Lower lobe of right lung (tissue), 2 donors: ENCODE data around the gene ZC2HC1C. TPM values are rescaled to one million over a fixed set of nuclear protein-coding genes. Genes with fewer than 3 reads are reported as not detected.
"Not testable (repeated sequence)": the region's sequence is repeated elsewhere in the genome, so short reads cannot be mapped to it uniquely, and the experiment has no call there.

Experiments used
- ATAC-seq, 2 donors: fragments of 200-7000 bp; cut with Tn5 transposase; one replicate each; pipeline ENCODE4 v1.9.1; 2020 to 2022; ENCODE audit warnings: mild to moderate bottlenecking in 2 of 2, moderate library complexity in 2 of 2
- DNase-seq: peaks from one replicate; pipeline ENCODE4 v3.0.0-alpha.2; 2020
- H3K27ac ChIP-seq: fragments of 200-600 bp; one replicate; pipeline ENCODE4 v1.8.0; 2022
- H3K27me3 ChIP-seq: fragments of 200-600 bp; one replicate; pipeline ENCODE4 v1.8.0; 2022; ENCODE audit warnings: low read depth
- H3K36me3 ChIP-seq: fragments of 200-600 bp; one replicate; pipeline ENCODE4 v1.8.0; 2022; ENCODE audit warnings: mild to moderate bottlenecking
- H3K4me1 ChIP-seq: fragments of 200-600 bp; one replicate; pipeline ENCODE4 v1.8.0; 2022
- H3K4me3 ChIP-seq: fragments of 200-600 bp; one replicate; pipeline ENCODE4 v1.8.0; 2022; ENCODE audit warnings: mild to moderate bottlenecking
- H3K9me3 ChIP-seq: fragments of 200-600 bp; one replicate; pipeline ENCODE4 v1.8.0; 2022
- CTCF ChIP-seq: fragments of 200-600 bp; IDR thresholded peaks from one replicate; pipeline ENCODE4 v1.8.0; 2022; ENCODE audit warnings: antibody characterized with exemption, mild to moderate bottlenecking
- intact Hi-C: fragments of 100-400 bp; cut with DNase I; formaldehyde crosslinking; loops from one replicate; pipeline ENCODE4 v1.11.0; 2022
- total RNA-seq: library from RNA; stranded (reverse); fragmentation: NEBNext Ultra II Directional; extraction: Animal tissue kit (Norgen Biotek cat#: 25700); gene quantifications from one replicate; pipeline ENCODE4 v1.2.1, GENCODE V29; 2021
- donor health status: DM: no; HTN: yes; CAD: no; lungs with severe emphysema.

Gene ZC2HC1C
- total RNA-seq, 1 donor from 2014 or later: 4.7 TPM

GRCh38 chr14:75064205-75064567, 5.3 kb upstream of the ZC2HC1C start:
- Histone ChIP-seq H3K4me1 (peaks cover 40% of the 10 kb centered on the region), H3K36me3 (no peaks in the 10 kb centered on the region), H3K27ac (peak overlapping the region; percentile 69), H3K4me3 (peak overlapping the region; percentile 67), H3K27me3 (no peaks in the 10 kb centered on the region), H3K9me3 (no peaks in the 10 kb centered on the region)
- no peak for TF ChIP-seq CTCF
- intact Hi-C loops: no loop called here
- ATAC-seq (peak in 1 of 2 donors; percentile 2), DNase-seq (no peak)

- Histone ChIP-seq H3K27me3 (no peaks in the 10 kb centered on the region), H3K36me3 (no peaks in the 10 kb centered on the region), H3K4me3 (no peak overlapping the region), H3K4me1 (peaks cover 53% of the 10 kb centered on the region), H3K9me3 (no peaks in the 10 kb centered on the region), H3K27ac (no peak overlapping the region)
- DNase-seq (no peak), ATAC-seq (no peak)
- TF ChIP-seq CTCF: no peak
- intact Hi-C loops: no loop called here
Measured at GRCh38 chr14:75066691-75067090, 2.8 kb upstream of the ZC2HC1C start.

GRCh38 chr14:75067212-75067611, 2.2 kb upstream of the ZC2HC1C start:
- Histone ChIP-seq H3K27me3 (no peaks in the 10 kb centered on the region), H3K9me3 (no peaks in the 10 kb centered on the region), H3K27ac (no peak overlapping the region), H3K36me3 (no peaks in the 10 kb centered on the region), H3K4me1 (peaks cover 53% of the 10 kb centered on the region), H3K4me3 (no peak overlapping the region)
- DNase-seq (no peak), ATAC-seq (no peak)
- intact Hi-C loops: no loop called here
- no peak for TF ChIP-seq CTCF

- peaks cover 50% of the 10 kb centered on the region for H3K4me1 ChIP-seq
- ATAC-seq, intact Hi-C loops, H3K36me3 ChIP-seq, DNase-seq, H3K27me3 ChIP-seq, H3K9me3 ChIP-seq: not testable (repeated sequence)
- peak overlapping the region; percentile 86 for H3K27ac ChIP-seq
- H3K4me3 ChIP-seq: peak overlapping the region; percentile 59
Measured at GRCh38 chr14:75067765-75068164, 1.7 kb upstream of the ZC2HC1C start.

GRCh38 chr14:75068294-75069120, 934 bp upstream of the ZC2HC1C start:
- intact Hi-C loops: no loop called here
- ATAC-seq (peak in 1 of 2 donors; percentile 20), DNase-seq (no peak)
- H3K9me3 ChIP-seq: no peaks in the 10 kb centered on the region
- peak overlapping the region; percentile 59 for H3K4me3 ChIP-seq
- no peaks in the 10 kb centered on the region for H3K27me3 ChIP-seq
- no peaks in the 10 kb centered on the region for H3K36me3 ChIP-seq
- TF ChIP-seq CTCF: no peak
- peaks cover 42% of the 10 kb centered on the region for H3K4me1 ChIP-seq
- H3K27ac ChIP-seq: peak overlapping the region; percentile 86

GRCh38 chr14:75069811-75070145, 337 bp downstream of the ZC2HC1C start:
- Histone ChIP-seq H3K9me3 (no peaks in the 10 kb centered on the region), H3K4me3 (peak overlapping the region; percentile 59), H3K4me1 (peaks cover 35% of the 10 kb centered on the region), H3K36me3 (no peaks in the 10 kb centered on the region), H3K27ac (peak overlapping the region; percentile 86), H3K27me3 (no peaks in the 10 kb centered on the region)
- ATAC-seq (peak; percentile 61), DNase-seq (no peak)
- TF ChIP-seq CTCF: no peak
- intact Hi-C loops: no loop called here
